ENCODE results near the gene ABHD4. TPM values are rescaled to one million over a fixed set of nuclear protein-coding genes. Genes with fewer than 3 reads are reported as not detected.

The ABHD4 gene
- total and polyA plus RNA-seq, 2 experiments from 2014 or later = 39.1 to 40.0 TPM

- H3K36me3 Mint-ChIP-seq (ENCODE audit: low read depth) = peaks cover 49% of the 10 kb centered on the region
- no peak overlapping the region for H3K27ac Mint-ChIP-seq
- Histone ChIP-seq H2AFZ (no peak overlapping the region), H3K4me3 (no peak overlapping the region), H3K36me3 (ENCODE audit: insufficient read depth) (peaks cover 26% of the 10 kb centered on the region), H3K79me2 (replicated peaks; ENCODE audit: insufficient read depth) (peaks cover 42% of the 10 kb centered on the region), H3K27ac (ENCODE audit: low read depth) (no peak overlapping the region), H3K27me3 (ENCODE audit: insufficient read depth) (no peaks in the 10 kb centered on the region), H3K9me2 (ENCODE audit: insufficient read depth) (no peaks in the 10 kb centered on the region), H3F3A (replicated peaks; ENCODE audit: low read depth) (no peaks in the 10 kb centered on the region), H3K4me1 (ENCODE audit: insufficient read depth) (no peaks in the 10 kb centered on the region), H4K20me1 (replicated peaks; ENCODE audit: insufficient read depth) (no peaks in the 10 kb centered on the region; the same call in 1 of the 2 replicates), H3K4me2 (no peak overlapping the region)
- no peak overlapping the region for H3K4me3 Mint-ChIP-seq
- TF ChIP-seq, protein P1, sequence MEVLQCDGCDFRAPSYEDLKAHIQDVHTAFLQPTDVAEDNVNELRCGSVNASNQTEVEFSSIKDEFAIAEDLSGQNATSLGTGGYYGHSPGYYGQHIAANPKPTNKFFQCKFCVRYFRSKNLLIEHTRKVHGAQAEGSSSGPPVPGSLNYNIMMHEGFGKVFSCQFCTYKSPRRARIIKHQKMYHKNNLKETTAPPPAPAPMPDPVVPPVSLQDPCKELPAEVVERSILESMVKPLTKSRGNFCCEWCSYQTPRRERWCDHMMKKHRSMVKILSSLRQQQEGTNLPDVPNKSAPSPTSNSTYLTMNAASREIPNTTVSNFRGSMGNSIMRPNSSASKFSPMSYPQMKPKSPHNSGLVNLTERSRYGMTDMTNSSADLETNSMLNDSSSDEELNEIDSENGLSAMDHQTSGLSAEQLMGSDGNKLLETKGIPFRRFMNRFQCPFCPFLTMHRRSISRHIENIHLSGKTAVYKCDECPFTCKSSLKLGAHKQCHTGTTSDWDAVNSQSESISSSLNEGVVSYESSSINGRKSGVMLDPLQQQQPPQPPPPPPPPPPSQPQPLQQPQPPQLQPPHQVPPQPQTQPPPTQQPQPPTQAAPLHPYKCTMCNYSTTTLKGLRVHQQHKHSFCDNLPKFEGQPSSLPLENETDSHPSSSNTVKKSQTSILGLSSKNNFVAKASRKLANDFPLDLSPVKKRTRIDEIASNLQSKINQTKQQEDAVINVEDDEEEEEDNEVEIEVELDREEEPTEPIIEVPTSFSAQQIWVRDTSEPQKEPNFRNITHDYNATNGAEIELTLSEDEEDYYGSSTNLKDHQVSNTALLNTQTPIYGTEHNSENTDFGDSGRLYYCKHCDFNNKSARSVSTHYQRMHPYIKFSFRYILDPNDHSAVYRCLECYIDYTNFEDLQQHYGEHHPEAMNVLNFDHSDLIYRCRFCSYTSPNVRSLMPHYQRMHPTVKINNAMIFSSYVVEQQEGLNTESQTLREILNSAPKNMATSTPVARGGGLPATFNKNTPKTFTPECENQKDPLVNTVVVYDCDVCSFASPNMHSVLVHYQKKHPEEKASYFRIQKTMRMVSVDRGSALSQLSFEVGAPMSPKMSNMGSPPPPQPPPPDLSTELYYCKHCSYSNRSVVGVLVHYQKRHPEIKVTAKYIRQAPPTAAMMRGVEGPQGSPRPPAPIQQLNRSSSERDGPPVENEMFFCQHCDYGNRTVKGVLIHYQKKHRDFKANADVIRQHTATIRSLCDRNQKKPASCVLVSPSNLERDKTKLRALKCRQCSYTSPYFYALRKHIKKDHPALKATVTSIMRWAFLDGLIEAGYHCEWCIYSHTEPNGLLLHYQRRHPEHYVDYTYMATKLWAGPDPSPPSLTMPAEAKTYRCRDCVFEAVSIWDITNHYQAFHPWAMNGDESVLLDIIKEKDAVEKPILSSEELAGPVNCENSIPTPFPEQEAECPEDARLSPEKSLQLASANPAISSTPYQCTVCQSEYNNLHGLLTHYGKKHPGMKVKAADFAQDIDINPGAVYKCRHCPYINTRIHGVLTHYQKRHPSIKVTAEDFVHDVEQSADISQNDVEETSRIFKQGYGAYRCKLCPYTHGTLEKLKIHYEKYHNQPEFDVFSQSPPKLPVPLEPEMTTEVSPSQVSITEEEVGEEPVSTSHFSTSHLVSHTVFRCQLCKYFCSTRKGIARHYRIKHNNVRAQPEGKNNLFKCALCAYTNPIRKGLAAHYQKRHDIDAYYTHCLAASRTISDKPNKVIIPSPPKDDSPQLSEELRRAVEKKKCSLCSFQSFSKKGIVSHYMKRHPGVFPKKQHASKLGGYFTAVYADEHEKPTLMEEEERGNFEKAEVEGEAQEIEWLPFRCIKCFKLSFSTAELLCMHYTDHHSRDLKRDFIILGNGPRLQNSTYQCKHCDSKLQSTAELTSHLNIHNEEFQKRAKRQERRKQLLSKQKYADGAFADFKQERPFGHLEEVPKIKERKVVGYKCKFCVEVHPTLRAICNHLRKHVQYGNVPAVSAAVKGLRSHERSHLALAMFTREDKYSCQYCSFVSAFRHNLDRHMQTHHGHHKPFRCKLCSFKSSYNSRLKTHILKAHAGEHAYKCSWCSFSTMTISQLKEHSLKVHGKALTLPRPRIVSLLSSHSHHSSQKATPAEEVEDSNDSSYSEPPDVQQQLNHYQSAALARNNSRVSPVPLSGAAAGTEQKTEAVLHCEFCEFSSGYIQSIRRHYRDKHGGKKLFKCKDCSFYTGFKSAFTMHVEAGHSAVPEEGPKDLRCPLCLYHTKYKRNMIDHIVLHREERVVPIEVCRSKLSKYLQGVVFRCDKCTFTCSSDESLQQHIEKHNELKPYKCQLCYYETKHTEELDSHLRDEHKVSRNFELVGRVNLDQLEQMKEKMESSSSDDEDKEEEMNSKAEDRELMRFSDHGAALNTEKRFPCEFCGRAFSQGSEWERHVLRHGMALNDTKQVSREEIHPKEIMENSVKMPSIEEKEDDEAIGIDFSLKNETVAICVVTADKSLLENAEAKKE (CRISPR knock-in tag; IDR thresholded peaks at IDR 0.05) = no peak
- TF ChIP-seq CTCF (conservative IDR thresholded peaks at IDR 0.05; ENCODE audit: low read depth in 2 of 2) (no peak), POLR2AphosphoS5 (IDR thresholded peaks at IDR 0.05; ENCODE audit: low read depth) (no peak), NANOG (IDR thresholded peaks at IDR 0.05; ENCODE audit: borderline replicate concordance) (no peak), EZH2 (IDR thresholded peaks at IDR 0.05; ENCODE audit: low read depth, unreplicated experiment) (no peak), CREB1 (CRISPR knock-in tag; IDR thresholded peaks at IDR 0.05; ENCODE audit: low read depth) (no peak), STAT1 (IDR thresholded peaks at IDR 0.05; ENCODE audit: unreplicated experiment) (no peak), ZNF114 (CRISPR knock-in tag; IDR thresholded peaks at IDR 0.05) (no peak), EZH2phosphoT487 (IDR thresholded peaks at IDR 0.05; ENCODE audit: unreplicated experiment) (no peak), JUNB (IDR thresholded peaks at IDR 0.05; ENCODE audit: unreplicated experiment) (no peak), ZNF331 (CRISPR knock-in tag; IDR thresholded peaks at IDR 0.05; ENCODE audit: low read depth) (no peak)
- TF ChIP-seq, protein P2, sequence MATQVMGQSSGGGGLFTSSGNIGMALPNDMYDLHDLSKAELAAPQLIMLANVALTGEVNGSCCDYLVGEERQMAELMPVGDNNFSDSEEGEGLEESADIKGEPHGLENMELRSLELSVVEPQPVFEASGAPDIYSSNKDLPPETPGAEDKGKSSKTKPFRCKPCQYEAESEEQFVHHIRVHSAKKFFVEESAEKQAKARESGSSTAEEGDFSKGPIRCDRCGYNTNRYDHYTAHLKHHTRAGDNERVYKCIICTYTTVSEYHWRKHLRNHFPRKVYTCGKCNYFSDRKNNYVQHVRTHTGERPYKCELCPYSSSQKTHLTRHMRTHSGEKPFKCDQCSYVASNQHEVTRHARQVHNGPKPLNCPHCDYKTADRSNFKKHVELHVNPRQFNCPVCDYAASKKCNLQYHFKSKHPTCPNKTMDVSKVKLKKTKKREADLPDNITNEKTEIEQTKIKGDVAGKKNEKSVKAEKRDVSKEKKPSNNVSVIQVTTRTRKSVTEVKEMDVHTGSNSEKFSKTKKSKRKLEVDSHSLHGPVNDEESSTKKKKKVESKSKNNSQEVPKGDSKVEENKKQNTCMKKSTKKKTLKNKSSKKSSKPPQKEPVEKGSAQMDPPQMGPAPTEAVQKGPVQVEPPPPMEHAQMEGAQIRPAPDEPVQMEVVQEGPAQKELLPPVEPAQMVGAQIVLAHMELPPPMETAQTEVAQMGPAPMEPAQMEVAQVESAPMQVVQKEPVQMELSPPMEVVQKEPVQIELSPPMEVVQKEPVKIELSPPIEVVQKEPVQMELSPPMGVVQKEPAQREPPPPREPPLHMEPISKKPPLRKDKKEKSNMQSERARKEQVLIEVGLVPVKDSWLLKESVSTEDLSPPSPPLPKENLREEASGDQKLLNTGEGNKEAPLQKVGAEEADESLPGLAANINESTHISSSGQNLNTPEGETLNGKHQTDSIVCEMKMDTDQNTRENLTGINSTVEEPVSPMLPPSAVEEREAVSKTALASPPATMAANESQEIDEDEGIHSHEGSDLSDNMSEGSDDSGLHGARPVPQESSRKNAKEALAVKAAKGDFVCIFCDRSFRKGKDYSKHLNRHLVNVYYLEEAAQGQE (IDR thresholded peaks at IDR 0.05; ENCODE audit: unreplicated experiment) = no peak
- TF ChIP-seq, protein P3, sequence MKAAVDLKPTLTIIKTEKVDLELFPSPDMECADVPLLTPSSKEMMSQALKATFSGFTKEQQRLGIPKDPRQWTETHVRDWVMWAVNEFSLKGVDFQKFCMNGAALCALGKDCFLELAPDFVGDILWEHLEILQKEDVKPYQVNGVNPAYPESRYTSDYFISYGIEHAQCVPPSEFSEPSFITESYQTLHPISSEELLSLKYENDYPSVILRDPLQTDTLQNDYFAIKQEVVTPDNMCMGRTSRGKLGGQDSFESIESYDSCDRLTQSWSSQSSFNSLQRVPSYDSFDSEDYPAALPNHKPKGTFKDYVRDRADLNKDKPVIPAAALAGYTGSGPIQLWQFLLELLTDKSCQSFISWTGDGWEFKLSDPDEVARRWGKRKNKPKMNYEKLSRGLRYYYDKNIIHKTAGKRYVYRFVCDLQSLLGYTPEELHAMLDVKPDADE (IDR thresholded peaks at IDR 0.05) = no peak
- H3K4me1 Mint-ChIP-seq = peaks cover 9% of the 10 kb centered on the region; the same call in 2 of the 3 replicates
- DNase-seq (ENCODE audit: low spot score) (no peak), ATAC-seq (no peak)
- H3K9me3 Mint-ChIP-seq = no peaks in the 10 kb centered on the region; the same call in 2 of the 3 replicates
- H3K27me3 Mint-ChIP-seq (ENCODE audit: insufficient read depth, low read depth, poor library complexity) = peaks cover 5% of the 10 kb centered on the region
These were observed 28.9 kb upstream of the ABHD4 start for GRCh38 chr14:22569106-22569736.
